A549 (cell line): ENCODE results near the gene GZMM.

Experiments used
- BHLHE40 ChIP-seq: IDR thresholded peaks from 2 replicates; pipeline ENCODE4 v1.6.1; 2012; ENCODE audit warnings: low read depth, low read length, inconsistent platforms
- CBX8 ChIP-seq: fragments of 200-600 bp; sonication (generic); IDR thresholded peaks from 2 replicates; pipeline ENCODE4 v1.6.1; 2016
- KDM5A ChIP-seq: fragments of 200-600 bp; sonication (generic); IDR thresholded peaks from 2 replicates; pipeline ENCODE4 v1.6.1; 2016; ENCODE audit warnings: antibody characterized with exemption, mild to moderate bottlenecking
- POLR2A ChIP-seq: IDR thresholded peaks from 2 replicates; pipeline ENCODE4 v1.6.1; 2012; ENCODE audit warnings: mild to moderate bottlenecking, low read length
- RAD21 ChIP-seq, 2 experiments: fragments of >200 bp in 1 of 2; sonication (Bioruptor Twin) in 1 of 2; formaldehyde crosslinking in 1 of 2; IDR thresholded peaks in 1 of 2; conservative IDR thresholded peaks in 1 of 2; 2 replicates in 1 of 2; 3 replicates in 1 of 2; pipeline ENCODE4 v1.6.1; 2012 to 2018; ENCODE audit warnings: inconsistent platforms in 1 of 2
- RARB ChIP-seq: fragments of 250-450 bp; sonication (Bioruptor Pico); IDR thresholded peaks from 2 replicates; pipeline ENCODE4 v1.8.0; 2021; ENCODE audit warnings: mild to moderate bottlenecking, moderate library complexity
- RFX5 ChIP-seq: fragments of 450-650 bp; IDR thresholded peaks from 2 replicates; pipeline ENCODE4 v1.7.1; 2014; ENCODE audit warnings: antibody characterized with exemption, mild to moderate bottlenecking, moderate library complexity
- SMC3 ChIP-seq: fragments of >200 bp; sonication (Bioruptor Twin); formaldehyde crosslinking; IDR thresholded peaks from 3 replicates; pipeline ENCODE4 v1.6.1; 2018; ENCODE audit warnings: inconsistent platforms
- TF ChIP-seq, protein P1 (sequence below): fragments of >200 bp; sonication (Bioruptor Twin); formaldehyde crosslinking; IDR thresholded peaks from 3 replicates; pipeline ENCODE4 v1.5.1; 2016
- TF ChIP-seq, protein P2 (sequence below): fragments of 450-650 bp; IDR thresholded peaks from 2 replicates; pipeline ENCODE4 v1.6.1; 2014; ENCODE audit warnings: antibody characterized with exemption

DNA sequence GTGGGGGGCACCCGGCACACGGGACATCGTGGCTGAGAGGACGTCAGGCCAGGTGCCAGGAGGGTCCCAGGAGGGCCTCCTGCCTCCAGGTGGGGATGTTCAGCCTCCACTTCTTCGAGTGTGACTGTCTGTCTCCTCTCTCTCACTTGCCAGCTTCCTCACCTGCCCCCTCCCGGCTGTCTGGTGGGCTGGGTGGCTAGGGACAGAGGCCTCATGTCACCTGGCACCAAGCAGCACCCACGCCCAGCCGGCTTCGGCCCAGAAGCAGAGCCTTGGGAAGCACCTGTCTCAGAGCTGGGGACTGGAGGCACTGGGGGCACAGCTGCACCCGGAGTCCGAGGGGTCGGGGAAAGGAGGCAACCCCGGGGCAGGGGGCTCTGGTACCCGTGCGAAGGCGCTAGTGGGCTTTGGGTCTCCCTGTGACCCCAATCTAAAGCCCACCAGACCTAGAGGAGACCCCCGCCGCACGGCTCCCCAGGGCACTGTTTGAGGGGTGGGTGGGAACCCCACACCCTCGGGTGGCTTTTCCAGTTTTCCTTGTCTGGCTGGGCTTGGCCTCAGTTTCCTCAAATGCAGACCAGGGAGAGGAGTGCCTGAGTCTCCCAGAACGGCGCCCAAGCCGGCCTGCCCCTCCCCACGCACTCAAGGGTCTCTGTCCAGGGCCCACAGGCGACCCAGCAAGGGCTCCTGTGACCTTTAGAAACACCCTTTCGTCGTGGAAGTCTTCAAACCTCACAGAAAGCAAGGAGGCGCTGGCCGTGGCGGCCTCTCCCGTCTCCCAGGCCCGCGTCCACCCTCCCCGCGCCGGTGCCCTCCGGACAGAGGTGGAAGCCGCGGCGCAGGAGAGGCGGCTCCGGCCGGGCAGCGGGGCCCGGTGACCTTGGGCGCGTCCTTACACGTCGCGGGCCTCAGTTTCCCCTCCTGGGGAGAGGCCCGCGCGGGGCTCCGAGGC is 45.2 kb downstream of the GZMM start:
- TF ChIP-seq, protein P1, sequence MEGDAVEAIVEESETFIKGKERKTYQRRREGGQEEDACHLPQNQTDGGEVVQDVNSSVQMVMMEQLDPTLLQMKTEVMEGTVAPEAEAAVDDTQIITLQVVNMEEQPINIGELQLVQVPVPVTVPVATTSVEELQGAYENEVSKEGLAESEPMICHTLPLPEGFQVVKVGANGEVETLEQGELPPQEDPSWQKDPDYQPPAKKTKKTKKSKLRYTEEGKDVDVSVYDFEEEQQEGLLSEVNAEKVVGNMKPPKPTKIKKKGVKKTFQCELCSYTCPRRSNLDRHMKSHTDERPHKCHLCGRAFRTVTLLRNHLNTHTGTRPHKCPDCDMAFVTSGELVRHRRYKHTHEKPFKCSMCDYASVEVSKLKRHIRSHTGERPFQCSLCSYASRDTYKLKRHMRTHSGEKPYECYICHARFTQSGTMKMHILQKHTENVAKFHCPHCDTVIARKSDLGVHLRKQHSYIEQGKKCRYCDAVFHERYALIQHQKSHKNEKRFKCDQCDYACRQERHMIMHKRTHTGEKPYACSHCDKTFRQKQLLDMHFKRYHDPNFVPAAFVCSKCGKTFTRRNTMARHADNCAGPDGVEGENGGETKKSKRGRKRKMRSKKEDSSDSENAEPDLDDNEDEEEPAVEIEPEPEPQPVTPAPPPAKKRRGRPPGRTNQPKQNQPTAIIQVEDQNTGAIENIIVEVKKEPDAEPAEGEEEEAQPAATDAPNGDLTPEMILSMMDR: no peak
- no peak for TF ChIP-seq RFX5
- no peak for TF ChIP-seq BHLHE40
- no peak for TF ChIP-seq RARB (CRISPR knock-in tag)
- TF ChIP-seq, protein P2, sequence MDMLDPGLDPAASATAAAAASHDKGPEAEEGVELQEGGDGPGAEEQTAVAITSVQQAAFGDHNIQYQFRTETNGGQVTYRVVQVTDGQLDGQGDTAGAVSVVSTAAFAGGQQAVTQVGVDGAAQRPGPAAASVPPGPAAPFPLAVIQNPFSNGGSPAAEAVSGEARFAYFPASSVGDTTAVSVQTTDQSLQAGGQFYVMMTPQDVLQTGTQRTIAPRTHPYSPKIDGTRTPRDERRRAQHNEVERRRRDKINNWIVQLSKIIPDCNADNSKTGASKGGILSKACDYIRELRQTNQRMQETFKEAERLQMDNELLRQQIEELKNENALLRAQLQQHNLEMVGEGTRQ: no peak
- no peak for TF ChIP-seq RAD21 (conservative IDR thresholded peaks at IDR 0.05 in 1 of 2, IDR thresholded peaks at IDR 0.05 in 1 of 2)
- TF ChIP-seq POLR2A: no peak
- TF ChIP-seq CBX8: no peak
- TF ChIP-seq SMC3: no peak
- TF ChIP-seq KDM5A: no peak
